Lower leg skin (tissue), 3 donors: ENCODE data around the gene RAB11FIP5.

Experiments used
- POLR2A ChIP-seq, 2 donors: fragments of 450-650 bp; IDR thresholded peaks; one replicate each; pipeline ENCODE4 v1.6.1; 2016 to 2017; ENCODE audit warnings: antibody characterized with exemption in 2 of 2, mild to moderate bottlenecking in 1 of 2, moderate library complexity in 1 of 2
- TF ChIP-seq, protein P1 (sequence below), 3 donors: fragments of 450-650 bp; IDR thresholded peaks; one replicate each; pipeline ENCODE4 v1.5.1; 2016; ENCODE audit warnings: antibody characterized with exemption in 3 of 3, mild to moderate bottlenecking in 3 of 3, moderate library complexity in 2 of 3

DNA sequence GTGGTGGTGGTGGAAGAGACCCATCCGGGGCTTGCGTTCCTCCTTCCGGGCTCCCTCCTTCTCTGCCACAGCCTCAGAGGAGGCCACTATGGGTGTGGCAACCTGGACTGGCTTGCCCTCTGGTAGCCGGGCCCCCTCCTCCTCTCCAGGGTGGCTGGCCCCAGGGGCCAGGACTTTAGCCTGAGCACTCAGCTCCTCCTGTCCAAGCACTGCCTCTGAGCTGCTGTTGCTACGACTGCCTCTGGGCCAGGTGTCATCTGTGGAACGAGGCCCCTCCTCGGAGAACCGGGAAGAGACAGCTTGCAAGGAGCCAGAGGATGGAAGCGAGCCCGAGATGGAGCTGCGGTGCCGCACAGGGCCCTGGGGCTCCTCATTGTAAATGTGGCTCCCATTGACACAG, 24.5 kb downstream of the RAB11FIP5 start:
- TF ChIP-seq, protein P1, sequence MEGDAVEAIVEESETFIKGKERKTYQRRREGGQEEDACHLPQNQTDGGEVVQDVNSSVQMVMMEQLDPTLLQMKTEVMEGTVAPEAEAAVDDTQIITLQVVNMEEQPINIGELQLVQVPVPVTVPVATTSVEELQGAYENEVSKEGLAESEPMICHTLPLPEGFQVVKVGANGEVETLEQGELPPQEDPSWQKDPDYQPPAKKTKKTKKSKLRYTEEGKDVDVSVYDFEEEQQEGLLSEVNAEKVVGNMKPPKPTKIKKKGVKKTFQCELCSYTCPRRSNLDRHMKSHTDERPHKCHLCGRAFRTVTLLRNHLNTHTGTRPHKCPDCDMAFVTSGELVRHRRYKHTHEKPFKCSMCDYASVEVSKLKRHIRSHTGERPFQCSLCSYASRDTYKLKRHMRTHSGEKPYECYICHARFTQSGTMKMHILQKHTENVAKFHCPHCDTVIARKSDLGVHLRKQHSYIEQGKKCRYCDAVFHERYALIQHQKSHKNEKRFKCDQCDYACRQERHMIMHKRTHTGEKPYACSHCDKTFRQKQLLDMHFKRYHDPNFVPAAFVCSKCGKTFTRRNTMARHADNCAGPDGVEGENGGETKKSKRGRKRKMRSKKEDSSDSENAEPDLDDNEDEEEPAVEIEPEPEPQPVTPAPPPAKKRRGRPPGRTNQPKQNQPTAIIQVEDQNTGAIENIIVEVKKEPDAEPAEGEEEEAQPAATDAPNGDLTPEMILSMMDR (IDR thresholded peaks at IDR 0.05) = no peak
- TF ChIP-seq POLR2A (IDR thresholded peaks at IDR 0.05) = no peak
